ENCODE measurements around the gene RBBP5.

DNA sequence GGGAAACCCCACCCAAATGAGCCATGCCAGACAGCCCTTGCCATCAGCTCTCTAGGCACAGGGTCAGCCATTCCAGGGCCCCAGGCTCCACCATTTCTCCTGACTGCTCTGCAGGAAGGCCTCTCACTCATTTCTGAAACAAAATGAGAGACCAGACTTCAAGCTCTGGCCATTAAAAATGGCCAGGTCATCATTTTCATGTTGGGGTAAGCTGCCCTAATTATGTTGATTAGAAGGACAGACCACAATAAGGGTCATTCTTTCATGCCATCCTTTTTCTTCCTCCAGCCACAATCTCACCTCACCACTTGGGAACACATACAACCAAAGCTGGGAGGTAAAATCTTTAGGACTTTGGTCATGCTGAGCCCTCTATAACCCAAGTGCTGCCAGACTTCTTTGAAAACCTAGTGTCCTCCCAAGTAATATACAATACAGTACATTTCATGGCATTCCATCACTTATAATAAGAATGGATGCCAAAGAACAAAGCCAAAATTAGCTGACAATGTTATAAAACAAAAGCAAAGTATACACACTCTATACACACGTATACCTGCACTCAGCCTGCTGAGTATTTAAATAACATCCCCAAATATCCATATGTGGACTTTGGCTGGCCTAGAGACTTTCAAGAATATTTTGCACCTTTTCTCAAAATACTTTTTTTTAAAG, 22.4 kb upstream of the RBBP5 start:
- TF ChIP-seq EP300 (IDR thresholded peaks at IDR 0.05; ENCODE audit: borderline replicate concordance) = no peak
- TF ChIP-seq CREB1 (IDR thresholded peaks at IDR 0.05; ENCODE audit: low read depth) = no peak
- no peak for TF ChIP-seq TAF1 (IDR thresholded peaks at IDR 0.05; ENCODE audit: low read depth)
- TF ChIP-seq, protein P1, sequence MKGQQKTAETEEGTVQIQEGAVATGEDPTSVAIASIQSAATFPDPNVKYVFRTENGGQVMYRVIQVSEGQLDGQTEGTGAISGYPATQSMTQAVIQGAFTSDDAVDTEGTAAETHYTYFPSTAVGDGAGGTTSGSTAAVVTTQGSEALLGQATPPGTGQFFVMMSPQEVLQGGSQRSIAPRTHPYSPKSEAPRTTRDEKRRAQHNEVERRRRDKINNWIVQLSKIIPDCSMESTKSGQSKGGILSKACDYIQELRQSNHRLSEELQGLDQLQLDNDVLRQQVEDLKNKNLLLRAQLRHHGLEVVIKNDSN (IDR thresholded peaks at IDR 0.05) = no peak
- TF ChIP-seq, protein P2, sequence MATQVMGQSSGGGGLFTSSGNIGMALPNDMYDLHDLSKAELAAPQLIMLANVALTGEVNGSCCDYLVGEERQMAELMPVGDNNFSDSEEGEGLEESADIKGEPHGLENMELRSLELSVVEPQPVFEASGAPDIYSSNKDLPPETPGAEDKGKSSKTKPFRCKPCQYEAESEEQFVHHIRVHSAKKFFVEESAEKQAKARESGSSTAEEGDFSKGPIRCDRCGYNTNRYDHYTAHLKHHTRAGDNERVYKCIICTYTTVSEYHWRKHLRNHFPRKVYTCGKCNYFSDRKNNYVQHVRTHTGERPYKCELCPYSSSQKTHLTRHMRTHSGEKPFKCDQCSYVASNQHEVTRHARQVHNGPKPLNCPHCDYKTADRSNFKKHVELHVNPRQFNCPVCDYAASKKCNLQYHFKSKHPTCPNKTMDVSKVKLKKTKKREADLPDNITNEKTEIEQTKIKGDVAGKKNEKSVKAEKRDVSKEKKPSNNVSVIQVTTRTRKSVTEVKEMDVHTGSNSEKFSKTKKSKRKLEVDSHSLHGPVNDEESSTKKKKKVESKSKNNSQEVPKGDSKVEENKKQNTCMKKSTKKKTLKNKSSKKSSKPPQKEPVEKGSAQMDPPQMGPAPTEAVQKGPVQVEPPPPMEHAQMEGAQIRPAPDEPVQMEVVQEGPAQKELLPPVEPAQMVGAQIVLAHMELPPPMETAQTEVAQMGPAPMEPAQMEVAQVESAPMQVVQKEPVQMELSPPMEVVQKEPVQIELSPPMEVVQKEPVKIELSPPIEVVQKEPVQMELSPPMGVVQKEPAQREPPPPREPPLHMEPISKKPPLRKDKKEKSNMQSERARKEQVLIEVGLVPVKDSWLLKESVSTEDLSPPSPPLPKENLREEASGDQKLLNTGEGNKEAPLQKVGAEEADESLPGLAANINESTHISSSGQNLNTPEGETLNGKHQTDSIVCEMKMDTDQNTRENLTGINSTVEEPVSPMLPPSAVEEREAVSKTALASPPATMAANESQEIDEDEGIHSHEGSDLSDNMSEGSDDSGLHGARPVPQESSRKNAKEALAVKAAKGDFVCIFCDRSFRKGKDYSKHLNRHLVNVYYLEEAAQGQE (IDR thresholded peaks at IDR 0.05; ENCODE audit: low read depth) = no peak
- TF ChIP-seq, protein P3, sequence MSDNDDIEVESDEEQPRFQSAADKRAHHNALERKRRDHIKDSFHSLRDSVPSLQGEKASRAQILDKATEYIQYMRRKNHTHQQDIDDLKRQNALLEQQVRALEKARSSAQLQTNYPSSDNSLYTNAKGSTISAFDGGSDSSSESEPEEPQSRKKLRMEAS (IDR thresholded peaks at IDR 0.05) = no peak
- no peak for TF ChIP-seq NFIC (IDR thresholded peaks at IDR 0.05)
- TF ChIP-seq RAD21 (IDR thresholded peaks at IDR 0.05; ENCODE audit: low read depth) = no peak
- TF ChIP-seq EGR1 (IDR thresholded peaks at IDR 0.05) = no peak
- TF ChIP-seq TEAD4 (IDR thresholded peaks at IDR 0.05) = no peak
- no peak for TF ChIP-seq TCF12 (IDR thresholded peaks at IDR 0.05; ENCODE audit: low read depth)
- no peak for TF ChIP-seq CEBPB (IDR thresholded peaks at IDR 0.05)
